AG04449 (cell line): ENCODE data around the gene RIOX2.

Experiments
- CTCF ChIA-PET: fragments of 350-600 bp; formaldehyde crosslinking; extraction: SDS; loops from one replicate; lab custom pipeline; 2021; ENCODE audit warnings: antibody characterized with exemption; lab: Yijun Ruan, JAX
- POLR2A ChIA-PET: fragments of 400-600, 350-600 bp; formaldehyde crosslinking; extraction: SDS; loops from one replicate; lab custom pipeline; 2020; ENCODE audit warnings: antibody characterized with exemption, inconsistent platforms; lab: Yijun Ruan, JAX
- DNase-seq: peaks from one replicate; pipeline ENCODE4 v3.0.0-alpha.2; 2010; ENCODE audit warnings: low read depth, low spot score
- H3K4me3 ChIP-seq: 2 replicates; pipeline ENCODE4 v1.5.1; 2011; ENCODE audit warnings: low read depth, mild to moderate bottlenecking, control low read depth, low read length
- TF ChIP-seq, protein P1 (sequence below): IDR thresholded peaks from one replicate; pipeline ENCODE4 v1.5.1; 2011; ENCODE audit warnings: mild to moderate bottlenecking, moderate library complexity, low read length, control low read depth, inconsistent platforms; ENCODE audit not compliant: insufficient read depth; ENCODE audit errors: missing control alignments

Gene RIOX2

DNA sequence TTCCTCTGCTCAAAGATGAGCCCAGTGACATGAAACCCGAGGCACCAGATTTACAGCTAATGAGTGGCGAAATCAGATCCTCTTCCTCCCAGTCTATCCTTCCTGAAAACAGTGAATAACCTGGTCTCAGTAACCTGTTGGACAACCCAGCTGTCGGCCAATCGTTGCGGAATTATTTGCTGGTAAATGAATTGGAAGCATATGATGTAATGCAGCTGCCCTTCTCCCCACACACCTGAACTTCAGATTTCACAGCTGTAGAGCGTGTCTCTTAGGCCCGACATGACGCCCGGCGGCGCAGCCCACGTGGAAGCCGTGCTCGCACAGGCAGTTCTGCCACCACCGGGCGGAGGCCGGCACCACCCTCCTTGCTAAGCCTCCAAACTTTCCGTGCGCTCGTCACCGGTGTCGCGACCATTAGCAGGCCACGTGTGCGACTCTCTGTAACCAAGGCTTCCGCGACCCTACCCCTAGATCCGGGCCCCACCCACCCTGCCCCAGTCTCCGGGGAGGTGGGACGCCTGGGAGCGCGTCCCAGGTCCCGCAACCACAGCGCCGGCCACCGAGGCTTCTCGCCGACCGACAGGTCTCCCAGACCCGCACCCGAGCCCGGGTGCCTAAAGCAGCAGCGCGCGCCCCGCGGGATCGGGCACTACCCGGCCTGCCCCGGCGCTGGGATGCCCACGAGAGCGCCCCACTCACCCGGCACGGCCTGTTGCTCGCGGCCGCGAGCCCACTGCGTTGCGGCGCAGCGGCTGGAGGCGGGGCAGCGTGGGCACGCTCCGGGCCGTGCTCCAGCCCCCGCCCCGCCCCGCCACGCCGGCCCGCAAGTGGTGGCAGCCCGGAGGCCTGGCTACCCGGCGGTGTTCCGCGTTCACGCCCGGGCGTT, at the start of gene RIOX2:
Gene RIOX2 (minus strand): TSS at position 753 of the 889 bp plus-strand sequence. CDS start 4,838 bp downstream, outside the sequence.
- DNase-seq, result no peak
- ChIA-PET POLR2A (interaction anchor here (0.8 to 0.9 kb wide), 2 partner anchors 31 to 150 kb away, joined by 4 to 6 read pairs; partner anchors contain the start of gene CRYBG3), CTCF (interaction anchor here (0.9 to 2.1 kb wide), 4 partner anchors 14 to 206 kb away, joined by 3 to 6 read pairs (median 3); no protein-coding TSS in a partner anchor)
- TF ChIP-seq, protein P1, sequence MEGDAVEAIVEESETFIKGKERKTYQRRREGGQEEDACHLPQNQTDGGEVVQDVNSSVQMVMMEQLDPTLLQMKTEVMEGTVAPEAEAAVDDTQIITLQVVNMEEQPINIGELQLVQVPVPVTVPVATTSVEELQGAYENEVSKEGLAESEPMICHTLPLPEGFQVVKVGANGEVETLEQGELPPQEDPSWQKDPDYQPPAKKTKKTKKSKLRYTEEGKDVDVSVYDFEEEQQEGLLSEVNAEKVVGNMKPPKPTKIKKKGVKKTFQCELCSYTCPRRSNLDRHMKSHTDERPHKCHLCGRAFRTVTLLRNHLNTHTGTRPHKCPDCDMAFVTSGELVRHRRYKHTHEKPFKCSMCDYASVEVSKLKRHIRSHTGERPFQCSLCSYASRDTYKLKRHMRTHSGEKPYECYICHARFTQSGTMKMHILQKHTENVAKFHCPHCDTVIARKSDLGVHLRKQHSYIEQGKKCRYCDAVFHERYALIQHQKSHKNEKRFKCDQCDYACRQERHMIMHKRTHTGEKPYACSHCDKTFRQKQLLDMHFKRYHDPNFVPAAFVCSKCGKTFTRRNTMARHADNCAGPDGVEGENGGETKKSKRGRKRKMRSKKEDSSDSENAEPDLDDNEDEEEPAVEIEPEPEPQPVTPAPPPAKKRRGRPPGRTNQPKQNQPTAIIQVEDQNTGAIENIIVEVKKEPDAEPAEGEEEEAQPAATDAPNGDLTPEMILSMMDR, result peak; percentile 15
- peak within 1 kb of the TSS; percentile 68 for H3K4me3 ChIP-seq

DNA sequence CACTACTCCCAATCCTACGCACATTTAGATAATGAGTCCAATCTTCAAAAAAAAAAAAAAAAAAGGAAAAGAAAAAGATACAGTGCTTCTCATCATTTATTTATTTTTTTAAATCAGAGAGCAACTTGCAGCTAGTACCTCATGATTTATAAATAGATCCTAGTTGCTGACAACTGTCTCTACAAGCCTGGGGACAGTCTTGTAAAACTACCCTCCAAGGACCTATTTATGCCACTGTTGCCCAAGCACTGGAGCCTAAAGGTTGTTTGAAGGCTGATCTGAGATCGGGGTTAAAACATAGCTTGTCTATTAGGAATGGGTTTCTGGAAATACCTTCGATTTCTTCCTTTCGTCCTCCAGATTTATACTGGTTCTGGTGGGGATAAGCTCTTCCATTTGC, 48.2 kb upstream of the RIOX2 start:
- TF ChIP-seq, protein P1, result no peak
- ChIA-PET CTCF (interaction anchor here (0.9 to 7.9 kb wide), 6 partner anchors 7 to 301 kb away, joined by 3 to 177 read pairs (median 30); partner anchors contain the start of gene ARL6), POLR2A (no interaction called here)
- DNase-seq, result no peak
- no peak overlapping the region for H3K4me3 ChIP-seq

DNA sequence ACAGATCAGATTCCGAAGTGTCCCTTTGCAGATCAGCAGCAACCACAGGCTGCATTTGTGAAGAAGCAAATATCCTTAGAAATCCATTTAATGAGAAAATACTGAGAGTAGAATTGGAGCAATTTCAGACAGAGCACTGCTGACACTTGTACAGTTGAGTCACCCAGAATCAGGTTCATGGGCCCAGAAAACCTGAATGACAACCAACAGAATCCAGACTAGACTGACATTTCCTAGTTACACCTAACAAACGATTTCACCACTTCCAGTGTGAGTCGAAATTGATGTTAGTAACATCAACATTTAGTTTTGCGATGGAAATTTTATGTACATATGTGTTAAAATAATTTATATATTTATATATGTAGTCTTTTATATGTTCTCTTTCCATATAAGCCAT, 46.1 kb upstream of the RIOX2 start:
- TF ChIP-seq, protein P1, result no peak
- no peak for DNase-seq
- ChIA-PET CTCF (no interaction called here), POLR2A (no interaction called here)
- no peak overlapping the region for H3K4me3 ChIP-seq

DNA sequence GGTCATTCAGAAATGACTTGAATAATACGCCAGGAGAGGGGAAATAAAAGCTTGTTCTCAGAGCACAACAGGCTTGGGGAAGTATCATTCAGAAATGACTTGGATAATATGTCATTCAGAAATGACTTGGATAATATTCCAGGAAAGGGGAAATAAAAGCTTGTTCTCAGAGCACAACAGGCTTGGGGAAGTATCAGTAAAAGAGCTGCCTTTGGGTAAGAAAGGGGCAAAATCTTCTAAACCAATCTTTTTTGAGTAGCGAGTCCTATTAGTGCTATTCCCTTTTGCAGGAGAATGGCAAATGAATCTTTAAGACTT, 42.0 kb upstream of the RIOX2 start:
- H3K4me3 ChIP-seq, result no peak overlapping the region
- DNase-seq, result no peak
- POLR2A ChIA-PET, result no interaction called here
- TF ChIP-seq, protein P1, result no peak
- CTCF ChIA-PET, result interaction anchor here (1.0 to 5.1 kb wide), 4 partner anchors 8 to 222 kb away, joined by 4 to 43 read pairs (median 4); partner anchors contain the start of gene CRYBG3

DNA sequence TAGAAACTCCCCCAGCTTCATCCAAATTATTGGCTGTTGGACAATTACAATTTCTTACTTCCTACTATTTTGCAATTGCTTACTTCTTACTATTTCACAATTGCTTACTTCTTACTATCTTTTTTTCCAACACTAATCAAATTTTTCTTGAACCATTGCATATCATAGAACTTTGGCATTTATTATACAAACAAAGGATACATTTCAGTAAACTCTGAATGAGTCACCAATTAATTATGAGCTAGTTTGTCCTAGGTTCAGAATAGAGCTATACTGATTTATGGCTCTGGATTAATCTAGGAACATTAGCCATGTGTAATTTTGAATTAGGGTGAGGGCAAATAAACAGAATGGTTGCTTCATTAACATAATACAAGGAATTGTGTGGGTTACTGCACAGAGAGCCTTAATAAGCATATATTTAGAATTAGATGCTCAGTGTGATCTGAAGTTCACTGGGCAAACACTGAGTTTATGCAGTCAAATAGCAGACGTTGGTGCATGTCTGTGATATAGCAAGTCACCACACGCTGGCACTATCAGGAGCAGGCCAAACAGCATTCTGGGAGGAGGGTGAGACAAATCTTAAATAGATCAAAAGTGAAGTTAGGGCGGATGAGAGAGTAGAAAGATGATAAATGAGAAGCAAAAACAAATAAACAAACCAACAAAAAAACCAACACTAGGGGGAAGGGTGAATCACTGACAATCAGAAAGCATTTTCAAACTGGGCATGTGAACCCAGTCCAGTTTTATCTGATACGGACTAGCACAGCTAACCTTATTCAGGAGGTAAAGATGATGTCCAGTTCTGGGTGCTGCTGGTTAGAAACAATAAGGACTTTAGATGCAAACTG, 41.4 kb upstream of the RIOX2 start:
- ChIA-PET CTCF (interaction anchor here (1.5 to 5.1 kb wide), 3 partner anchors 8 to 25 kb away, joined by 3 to 43 read pairs (median 4); no protein-coding TSS in a partner anchor), POLR2A (no interaction called here)
- H3K4me3 ChIP-seq, result no peak overlapping the region
- TF ChIP-seq, protein P1, result no peak
- DNase-seq, result no peak
